Cardiac muscle cell (in vitro differentiated cells and primary cell): ENCODE measurements around the gene SLC35E2B. TPM values are rescaled to one million over a fixed set of nuclear protein-coding genes. Genes with fewer than 3 reads are reported as not detected.

ENCODE experiments used
- DNase-seq, 2 donors: peaks; one replicate each; pipeline versions ENCODE4 v3.0.0 to v3.0.0-alpha.2; 2010 to 2017; ENCODE audit warnings: low read depth in 1 of 2, low spot score in 1 of 2
- H3K27ac ChIP-seq: fragments of 200-600 bp; sonication (generic); 2 replicates; pipeline ENCODE4 v1.5.1; 2016
- H3K27me3 ChIP-seq: fragments of 200-600 bp; sonication (generic); 2 replicates; pipeline ENCODE4 v1.6.0; 2016; ENCODE audit warnings: control low read depth
- H3K36me3 ChIP-seq: fragments of 200-600 bp; sonication (generic); 2 replicates; pipeline ENCODE4 v1.5.1; 2016; ENCODE audit warnings: control low read depth
- H3K4me1 ChIP-seq: fragments of 200-600 bp; sonication (generic); 2 replicates; pipeline ENCODE4 v1.8.1; 2017; ENCODE audit warnings: low read depth, mild to moderate bottlenecking, mixed run types
- H3K4me3 ChIP-seq: fragments of 200-600 bp; sonication (generic); 2 replicates; pipeline ENCODE4 v1.5.1; 2016; ENCODE audit warnings: mild to moderate bottlenecking
- H3K9me3 ChIP-seq: fragments of 200-600 bp; sonication (generic); 2 replicates; pipeline ENCODE4 v1.5.1; 2017; ENCODE audit warnings: low read depth, mild to moderate bottlenecking, control low read depth
- polyA plus RNA-seq: library from polyadenylated mRNA; unstranded; fragments of >200 nt; fragmentation: Nextera tagmentation; extraction: Ambion mirVana; gene quantifications from 2 replicates; pipeline ENCODE4 v1.2.1, GENCODE V29; 2016
- total RNA-seq: library from RNA; depleted of rRNA; stranded (reverse); fragments of >200 nt; gene quantifications from 2 replicates; pipeline ENCODE4 v1.2.3, GENCODE V29; 2016
- TF ChIP-seq, protein P1 (sequence below): IDR thresholded peaks from 2 replicates; pipeline ENCODE4 v1.5.1; 2012; ENCODE audit warnings: low read depth, mild to moderate bottlenecking, low read length

The SLC35E2B gene
- total and polyA plus RNA-seq, 2 experiments from 2014 or later: 30.7 to 74.6 TPM

DNA sequence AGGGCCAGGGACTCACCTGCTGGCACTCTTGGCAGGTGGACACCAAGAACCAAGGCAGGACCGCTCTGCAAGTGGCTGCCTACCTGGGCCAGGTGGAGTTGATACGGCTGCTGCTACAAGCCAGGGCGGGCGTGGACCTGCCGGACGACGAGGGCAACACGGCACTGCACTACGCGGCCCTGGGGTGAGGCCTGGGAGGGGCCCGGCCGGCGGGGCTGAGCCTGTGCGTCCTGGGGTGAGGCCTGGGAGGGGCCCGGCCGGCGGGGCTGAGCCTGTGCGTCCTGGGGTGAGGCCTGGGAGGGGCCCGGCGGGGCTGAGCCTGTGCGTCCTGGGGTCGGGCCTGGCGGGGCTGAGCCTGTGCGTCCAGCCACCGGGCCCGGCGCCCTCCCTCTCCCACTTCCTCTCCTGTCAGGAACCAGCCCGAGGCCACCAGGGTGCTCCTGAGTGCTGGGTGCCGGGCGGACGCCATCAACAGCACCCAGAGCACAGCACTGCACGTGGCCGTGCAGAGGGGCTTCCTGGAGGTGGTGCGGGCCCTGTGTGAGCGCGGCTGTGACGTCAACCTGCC, 65.2 kb downstream of the SLC35E2B start:
- TF ChIP-seq, protein P1, sequence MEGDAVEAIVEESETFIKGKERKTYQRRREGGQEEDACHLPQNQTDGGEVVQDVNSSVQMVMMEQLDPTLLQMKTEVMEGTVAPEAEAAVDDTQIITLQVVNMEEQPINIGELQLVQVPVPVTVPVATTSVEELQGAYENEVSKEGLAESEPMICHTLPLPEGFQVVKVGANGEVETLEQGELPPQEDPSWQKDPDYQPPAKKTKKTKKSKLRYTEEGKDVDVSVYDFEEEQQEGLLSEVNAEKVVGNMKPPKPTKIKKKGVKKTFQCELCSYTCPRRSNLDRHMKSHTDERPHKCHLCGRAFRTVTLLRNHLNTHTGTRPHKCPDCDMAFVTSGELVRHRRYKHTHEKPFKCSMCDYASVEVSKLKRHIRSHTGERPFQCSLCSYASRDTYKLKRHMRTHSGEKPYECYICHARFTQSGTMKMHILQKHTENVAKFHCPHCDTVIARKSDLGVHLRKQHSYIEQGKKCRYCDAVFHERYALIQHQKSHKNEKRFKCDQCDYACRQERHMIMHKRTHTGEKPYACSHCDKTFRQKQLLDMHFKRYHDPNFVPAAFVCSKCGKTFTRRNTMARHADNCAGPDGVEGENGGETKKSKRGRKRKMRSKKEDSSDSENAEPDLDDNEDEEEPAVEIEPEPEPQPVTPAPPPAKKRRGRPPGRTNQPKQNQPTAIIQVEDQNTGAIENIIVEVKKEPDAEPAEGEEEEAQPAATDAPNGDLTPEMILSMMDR: no peak
- H3K9me3 ChIP-seq: no peaks in the 10 kb centered on the region
- no peak for DNase-seq

DNA sequence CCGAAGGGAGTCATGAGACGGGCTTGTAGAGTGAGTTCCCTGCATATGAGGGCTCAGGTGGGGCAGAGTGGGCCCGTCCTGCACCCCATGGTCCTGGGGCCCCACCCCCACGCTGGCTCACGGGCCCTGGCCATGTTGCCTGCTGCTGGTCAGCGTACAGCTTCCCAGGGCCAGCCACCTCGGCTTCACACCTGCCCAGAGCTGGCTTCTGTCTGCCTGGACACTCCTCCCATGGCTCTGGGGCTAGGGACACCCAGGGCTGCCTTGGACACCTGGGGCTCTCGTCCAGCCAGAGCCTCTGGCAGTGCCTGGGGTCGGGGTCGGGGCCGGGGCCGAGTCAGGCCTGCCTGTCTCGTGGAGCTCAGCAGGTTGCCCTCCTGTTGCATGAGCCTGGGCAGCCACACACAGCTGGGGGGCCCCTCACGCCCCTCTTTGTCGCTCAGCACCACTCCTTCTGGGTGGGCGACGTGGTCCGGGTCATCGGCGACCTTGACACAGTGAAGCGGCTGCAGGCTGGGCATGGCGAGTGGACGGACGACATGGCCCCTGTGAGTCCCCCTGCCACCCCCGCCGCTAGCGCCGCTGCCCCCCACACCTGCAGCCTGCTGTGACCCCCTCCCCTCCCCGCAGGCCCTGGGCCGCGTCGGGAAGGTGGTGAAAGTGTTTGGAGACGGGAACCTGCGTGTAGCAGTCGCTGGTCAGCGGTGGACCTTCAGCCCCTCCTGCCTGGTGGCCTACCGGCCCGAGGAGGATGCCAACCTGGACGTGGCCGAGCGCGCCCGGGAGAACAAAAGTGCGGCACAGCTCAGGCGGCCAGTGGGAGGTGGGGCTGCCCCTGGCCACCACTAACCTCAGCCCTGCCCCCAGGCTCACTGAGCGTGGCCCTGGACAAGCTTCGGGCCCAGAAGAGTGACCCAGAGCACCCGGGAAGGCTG, 66.1 kb downstream of the SLC35E2B start:
- Histone ChIP-seq H3K4me1 (peaks cover 15% of the 10 kb centered on the region), H3K9me3 (no peaks in the 10 kb centered on the region), H3K27me3 (peaks cover 27% of the 10 kb centered on the region), H3K4me3 (no peak overlapping the region), H3K36me3 (peaks cover 8% of the 10 kb centered on the region), H3K27ac (no peak overlapping the region)
- DNase-seq: no peak
- TF ChIP-seq, protein P1: no peak

More for the DNA sequence above, 65.2 kb downstream of the SLC35E2B start:
- H3K4me3 ChIP-seq: no peak overlapping the region
- H3K27me3 ChIP-seq: peaks cover 35% of the 10 kb centered on the region
- H3K4me1 ChIP-seq: peaks cover 20% of the 10 kb centered on the region
- no peak overlapping the region for H3K27ac ChIP-seq
- H3K36me3 ChIP-seq: peaks cover 8% of the 10 kb centered on the region

DNA sequence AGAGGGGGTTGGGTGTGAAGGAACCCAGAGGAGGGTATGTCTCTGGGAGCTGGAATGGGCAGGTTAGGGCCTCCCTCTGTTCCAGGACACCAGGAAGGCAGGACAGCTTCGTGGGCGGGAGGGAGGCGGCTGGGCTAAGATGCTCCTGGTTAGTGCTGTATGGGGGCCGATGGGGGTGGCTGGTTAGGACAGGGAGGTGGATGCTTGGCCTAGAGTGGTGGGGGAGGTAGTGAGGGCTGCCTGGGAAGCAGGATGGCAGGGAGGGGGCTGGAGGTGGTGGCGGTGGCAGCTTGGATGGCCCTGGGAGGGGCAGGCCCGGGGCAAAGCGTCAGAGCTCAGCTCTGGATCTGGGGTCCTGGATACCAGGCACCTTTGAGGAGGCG, 66.8 kb downstream of the SLC35E2B start:
- TF ChIP-seq, protein P1: no peak
- H3K27me3 ChIP-seq: peaks cover 20% of the 10 kb centered on the region
- no peak overlapping the region for H3K4me3 ChIP-seq
- no peaks in the 10 kb centered on the region for H3K9me3 ChIP-seq
- no peak for DNase-seq
- H3K36me3 ChIP-seq: peaks cover 8% of the 10 kb centered on the region
- peaks cover 15% of the 10 kb centered on the region for H3K4me1 ChIP-seq
- no peak overlapping the region for H3K27ac ChIP-seq

DNA sequence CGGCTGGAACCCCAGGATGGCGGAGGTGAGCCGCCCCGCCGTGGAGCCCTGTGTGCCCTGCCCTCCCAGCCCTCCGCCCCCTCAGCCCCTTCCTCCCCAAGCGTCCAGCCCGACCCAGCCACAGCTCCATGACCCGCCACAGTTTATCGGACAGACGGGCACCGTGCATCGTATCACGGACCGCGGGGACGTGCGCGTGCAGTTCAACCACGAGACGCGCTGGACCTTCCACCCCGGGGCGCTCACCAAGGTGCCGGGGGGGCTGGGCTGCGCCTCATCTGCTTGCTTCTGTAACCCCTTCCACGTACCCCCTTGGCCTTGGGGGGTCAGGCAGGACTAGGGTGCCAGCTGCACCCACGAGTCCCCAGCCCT, 67.2 kb downstream of the SLC35E2B start:
- H3K27me3 ChIP-seq: peaks cover 16% of the 10 kb centered on the region
- H3K27ac ChIP-seq: no peak overlapping the region
- DNase-seq: no peak
- H3K36me3 ChIP-seq: peaks cover 8% of the 10 kb centered on the region
- TF ChIP-seq, protein P1: no peak
- no peaks in the 10 kb centered on the region for H3K9me3 ChIP-seq
- no peak overlapping the region for H3K4me3 ChIP-seq
- peaks cover 15% of the 10 kb centered on the region for H3K4me1 ChIP-seq

DNA sequence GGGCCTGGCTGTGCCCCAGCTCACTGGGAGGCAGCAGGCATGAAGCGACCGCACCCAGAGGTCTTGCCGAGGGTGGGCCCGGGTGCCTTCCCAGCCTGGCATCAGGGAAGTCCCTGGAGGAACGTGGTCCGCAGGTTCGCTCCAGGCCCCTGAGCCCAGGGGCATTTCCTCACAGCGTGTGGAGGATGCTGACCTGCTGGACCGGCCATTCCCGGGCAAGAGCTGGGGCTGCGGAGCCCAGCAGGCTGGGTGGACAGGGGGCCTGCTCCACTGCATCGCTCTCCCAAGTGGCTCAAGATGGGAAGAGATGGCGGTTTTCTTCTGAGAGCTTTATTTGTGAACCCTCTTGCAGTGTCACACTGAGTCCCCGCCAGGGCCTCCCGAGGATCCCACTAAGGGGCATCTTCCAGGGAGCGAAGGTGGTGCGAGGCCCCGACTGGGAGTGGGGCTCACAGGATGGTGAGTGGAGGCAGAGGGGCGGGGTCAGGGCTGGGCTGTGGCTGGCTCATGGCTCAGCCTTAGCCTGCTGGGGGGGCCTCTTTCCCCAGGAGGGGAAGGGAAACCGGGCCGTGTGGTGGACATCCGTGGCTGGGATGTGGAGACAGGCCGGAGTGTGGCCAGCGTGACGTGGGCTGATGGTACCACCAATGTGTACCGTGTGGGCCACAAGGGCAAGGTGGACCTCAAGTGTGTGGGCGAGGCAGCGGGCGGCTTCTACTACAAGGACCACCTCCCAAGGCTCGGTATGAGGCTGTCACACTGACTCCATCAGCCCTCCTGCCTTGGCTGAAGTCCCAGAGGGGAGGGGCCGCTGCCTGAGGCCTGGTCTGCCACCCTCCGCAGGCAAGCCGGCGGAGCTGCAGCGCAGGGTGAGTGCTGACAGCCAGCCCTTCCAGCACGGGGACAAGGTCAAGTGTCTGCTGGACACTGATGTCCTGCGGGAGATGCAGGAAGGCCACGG, 67.9 kb downstream of the SLC35E2B start:
- H3K4me3 ChIP-seq: no peak overlapping the region
- peaks cover 8% of the 10 kb centered on the region for H3K36me3 ChIP-seq
- peak; percentile 58 to 95 for DNase-seq
- H3K4me1 ChIP-seq: peaks cover 15% of the 10 kb centered on the region
- TF ChIP-seq, protein P1: no peak
- no peaks in the 10 kb centered on the region for H3K9me3 ChIP-seq
- H3K27me3 ChIP-seq: peaks cover 9% of the 10 kb centered on the region
- peak overlapping the region; percentile 48 for H3K27ac ChIP-seq
